ENCODE results near the gene SMPX.
"Not testable (repeated sequence)": the region's sequence is repeated elsewhere in the genome, so short reads cannot be mapped to it uniquely, and the experiment has no call there.

The SMPX gene

GRCh38 chrX:21757960-21758359 lies at the start of gene SMPX:
TSS of gene SMPX (minus strand) at chrX:21758116. CDS start at chrX:21754290, 3,826 bp downstream.
- DNase-seq (ENCODE audit: low read depth in 2 of 2, low spot score in 1 of 2): no peak

GRCh38 chrX:21806691-21807090 lies 48.8 kb upstream of the SMPX start:
- no peak for DNase-seq (ENCODE audit: low read depth in 2 of 2, low spot score in 1 of 2)

- no peak for DNase-seq (ENCODE audit: low read depth in 2 of 2, low spot score in 1 of 2)
Measured at GRCh38 chrX:21802839-21803238, 44.9 kb upstream of the SMPX start.

GRCh38 chrX:21802054-21802670 lies 44.2 kb upstream of the SMPX start:
- DNase-seq (ENCODE audit: low read depth in 2 of 2, low spot score in 1 of 2): no peak

GRCh38 chrX:21800344-21800770 lies 42.4 kb upstream of the SMPX start:
- no peak for DNase-seq (ENCODE audit: low read depth in 2 of 2, low spot score in 1 of 2)

GRCh38 chrX:21799767-21800166 lies 41.9 kb upstream of the SMPX start:
- no peak for DNase-seq (ENCODE audit: low read depth in 2 of 2, low spot score in 1 of 2)

- DNase-seq (ENCODE audit: low read depth in 2 of 2, low spot score in 1 of 2): no peak
Measured at GRCh38 chrX:21798677-21799219, 40.8 kb upstream of the SMPX start.

- DNase-seq (ENCODE audit: low read depth in 2 of 2, low spot score in 1 of 2): no peak
Measured at GRCh38 chrX:21781976-21782375, 24.1 kb upstream of the SMPX start.

GRCh38 chrX:21781525-21781924 lies 23.6 kb upstream of the SMPX start:
- DNase-seq (ENCODE audit: low read depth in 2 of 2, low spot score in 1 of 2): no peak

- DNase-seq (ENCODE audit: low read depth in 2 of 2, low spot score in 1 of 2): no peak
Measured at GRCh38 chrX:21779095-21779494, 21.2 kb upstream of the SMPX start.

- DNase-seq (ENCODE audit: low read depth in 2 of 2, low spot score in 1 of 2): no peak
Measured at GRCh38 chrX:21778236-21778635, 20.3 kb upstream of the SMPX start.

GRCh38 chrX:21775128-21775527 lies 17.2 kb upstream of the SMPX start:
- DNase-seq (ENCODE audit: low read depth in 2 of 2, low spot score in 1 of 2): not testable (repeated sequence)

GRCh38 chrX:21773036-21773435 lies 15.1 kb upstream of the SMPX start:
- DNase-seq (ENCODE audit: low read depth in 2 of 2, low spot score in 1 of 2): not testable (repeated sequence)

GRCh38 chrX:21770631-21771321 lies 12.9 kb upstream of the SMPX start:
- no peak for DNase-seq (ENCODE audit: low read depth in 2 of 2, low spot score in 1 of 2)

GRCh38 chrX:21766101-21766500 lies 8.2 kb upstream of the SMPX start:
- DNase-seq (ENCODE audit: low read depth in 2 of 2, low spot score in 1 of 2): no peak

- DNase-seq (ENCODE audit: low read depth in 2 of 2, low spot score in 1 of 2): no peak
Measured at GRCh38 chrX:21764008-21764407, 6.1 kb upstream of the SMPX start.

GRCh38 chrX:21758488-21758887 lies 572 bp upstream of the SMPX start:
- DNase-seq (ENCODE audit: low read depth in 2 of 2, low spot score in 1 of 2): no peak

GRCh38 chrX:21756785-21757529 lies 959 bp downstream of the SMPX start:
- DNase-seq (ENCODE audit: low read depth in 2 of 2, low spot score in 1 of 2): no peak

GRCh38 chrX:21749924-21750323 lies 8.0 kb downstream of the SMPX start:
- no peak for DNase-seq (ENCODE audit: low read depth in 2 of 2, low spot score in 1 of 2)

- DNase-seq (ENCODE audit: low read depth in 2 of 2, low spot score in 1 of 2): no peak
Measured at GRCh38 chrX:21748235-21748634, 9.7 kb downstream of the SMPX start.

- DNase-seq (ENCODE audit: low read depth in 2 of 2, low spot score in 1 of 2): no peak
Measured at GRCh38 chrX:21747558-21747957, 10.4 kb downstream of the SMPX start.

- DNase-seq (ENCODE audit: low read depth in 2 of 2, low spot score in 1 of 2): no peak
Measured at GRCh38 chrX:21745756-21746155, 12.2 kb downstream of the SMPX start.

Data from stimulated activated CD8-positive, alpha-beta memory T cell treated with anti-CD3 and anti-CD28 coated beads, Interleukin-4, amount 100 ng/mL, for 1 hour (primary cell).